Lower leg skin (tissue), 3 donors: ENCODE results near the gene POLN.

Experiments
- CTCF ChIP-seq, 3 donors: fragments of 450-650 bp; IDR thresholded peaks; one replicate each; pipeline ENCODE4 v1.5.1; 2016; ENCODE audit warnings: antibody characterized with exemption in 3 of 3, mild to moderate bottlenecking in 3 of 3, moderate library complexity in 2 of 3
- POLR2A ChIP-seq, 2 donors: fragments of 450-650 bp; IDR thresholded peaks; one replicate each; pipeline ENCODE4 v1.6.1; 2016 to 2017; ENCODE audit warnings: antibody characterized with exemption in 2 of 2, mild to moderate bottlenecking in 1 of 2, moderate library complexity in 1 of 2

- TF ChIP-seq CTCF (IDR thresholded peaks at IDR 0.05) (no peak), POLR2A (IDR thresholded peaks at IDR 0.05) (no peak)
Observed at GRCh38 chr4:2126309-2127043, 115.4 kb downstream of the POLN start.
